Ectodermal cell (in vitro differentiated cells): ENCODE measurements around the gene EYA3.

Experiments
- H3K27ac ChIP-seq: 2 replicates; pipeline ENCODE4 v1.7.0; 2013; ENCODE audit warnings: mild to moderate bottlenecking, low read depth, low read length; ENCODE audit not compliant: insufficient read depth, poor library complexity, severe bottlenecking
- H3K27me3 ChIP-seq: 2 replicates; pipeline ENCODE4 v1.7.0; 2013; ENCODE audit warnings: mild to moderate bottlenecking, low read length; ENCODE audit not compliant: insufficient read depth, control insufficient read depth, poor library complexity, severe bottlenecking
- H3K36me3 ChIP-seq: one replicate; pipeline ENCODE4 v1.7.0; 2013; ENCODE audit warnings: low read length; ENCODE audit not compliant: control insufficient read depth, insufficient read depth
- H3K4me1 ChIP-seq: one replicate; pipeline ENCODE4 v1.7.0; 2013; ENCODE audit warnings: low read length; ENCODE audit not compliant: control insufficient read depth, insufficient read depth
- H3K4me3 ChIP-seq: 2 replicates; pipeline ENCODE4 v1.7.0; 2013; ENCODE audit warnings: low read depth, low read length, control low read depth; ENCODE audit not compliant: insufficient read depth
- H3K9me3 ChIP-seq: 2 replicates; pipeline ENCODE4 v1.7.0; 2013; ENCODE audit warnings: mild to moderate bottlenecking, low read length, moderate library complexity; ENCODE audit not compliant: control insufficient read depth
- WGBS, 2 experiments: methylation state at CpG; one replicate each; pipeline ENCODE4 v1.1.7; 2013; ENCODE audit warnings: missing lambda C conversion rate in 2 of 2; 5-methylcytosine and 5-hydroxymethylcytosine counted together

The EYA3 gene

DNA sequence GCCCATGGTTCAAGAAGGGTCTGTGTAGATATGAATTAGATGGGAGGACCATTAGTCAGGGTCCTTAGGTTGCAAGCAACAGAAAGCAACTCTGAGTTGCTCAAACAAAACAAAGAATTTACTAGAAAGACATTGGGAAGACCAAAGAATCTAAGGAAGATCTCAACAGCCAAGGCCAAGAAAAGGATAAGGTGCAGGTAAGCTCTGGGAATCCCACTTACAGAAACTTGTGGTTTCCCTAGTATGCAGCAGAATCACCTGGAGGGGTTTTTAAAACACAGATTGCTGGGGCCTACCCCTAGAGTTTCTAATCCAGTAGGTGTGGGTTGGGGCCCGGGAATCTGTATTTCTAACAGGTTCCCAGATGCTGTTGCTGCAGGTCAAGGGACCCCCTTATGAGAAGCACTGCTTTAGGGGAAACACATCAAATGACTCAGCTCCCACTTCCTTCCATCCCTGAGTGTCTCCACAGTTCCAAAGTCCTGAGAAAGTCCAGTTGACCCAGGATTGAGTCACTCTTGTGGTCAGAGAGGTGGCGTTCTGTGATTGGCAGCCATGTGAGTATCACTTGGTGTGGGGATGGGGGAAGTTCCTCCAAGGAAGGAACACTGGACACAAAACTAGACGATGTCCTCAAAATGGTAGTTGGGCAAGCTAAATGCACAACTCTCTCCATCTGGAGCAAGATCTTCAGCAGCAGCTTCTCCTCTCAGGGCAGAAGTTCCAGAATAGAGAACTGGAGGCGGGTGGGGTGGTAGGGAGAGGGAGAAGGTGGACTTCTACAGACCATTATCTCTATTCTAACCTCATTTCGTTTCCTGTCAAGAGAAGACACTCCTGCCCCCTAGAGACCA is 24.2 kb upstream of the EYA3 start:
- no peaks in the 10 kb centered on the region for H3K27me3 ChIP-seq
- H3K4me1 ChIP-seq, result no peaks in the 10 kb centered on the region
- no peaks in the 10 kb centered on the region for H3K36me3 ChIP-seq
- no peaks in the 10 kb centered on the region for H3K9me3 ChIP-seq
- no peak overlapping the region for H3K27ac ChIP-seq
- WGBS, 2 experiments, result 83 to 84% methylated on average over 4 of the region's 5 CpGs
- no peak overlapping the region for H3K4me3 ChIP-seq

DNA sequence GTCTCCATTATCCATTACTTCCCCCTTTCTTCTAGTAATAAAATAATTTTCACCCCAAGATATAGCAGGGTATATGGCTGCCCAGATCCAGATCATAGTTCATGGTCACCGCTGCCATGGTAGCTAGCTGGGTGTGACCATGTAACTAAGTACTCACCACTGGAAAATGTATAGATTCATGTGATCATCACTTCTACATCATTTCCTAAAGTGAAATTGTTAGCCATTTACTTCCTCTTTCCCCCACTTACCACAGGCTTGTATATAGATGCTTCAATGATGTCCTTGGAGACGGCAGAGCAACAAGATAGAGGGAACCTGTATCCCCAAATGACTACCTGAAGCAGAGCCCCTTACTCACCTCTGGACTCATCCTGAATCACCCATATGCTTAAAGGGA is 22.7 kb upstream of the EYA3 start:
- Histone ChIP-seq H3K4me1 (no peaks in the 10 kb centered on the region), H3K27me3 (no peaks in the 10 kb centered on the region), H3K4me3 (no peak overlapping the region), H3K27ac (no peak overlapping the region), H3K9me3 (no peaks in the 10 kb centered on the region), H3K36me3 (no peaks in the 10 kb centered on the region)
- 94% methylated on average over 2 of the region's 2 CpGs for WGBS, 2 experiments

DNA sequence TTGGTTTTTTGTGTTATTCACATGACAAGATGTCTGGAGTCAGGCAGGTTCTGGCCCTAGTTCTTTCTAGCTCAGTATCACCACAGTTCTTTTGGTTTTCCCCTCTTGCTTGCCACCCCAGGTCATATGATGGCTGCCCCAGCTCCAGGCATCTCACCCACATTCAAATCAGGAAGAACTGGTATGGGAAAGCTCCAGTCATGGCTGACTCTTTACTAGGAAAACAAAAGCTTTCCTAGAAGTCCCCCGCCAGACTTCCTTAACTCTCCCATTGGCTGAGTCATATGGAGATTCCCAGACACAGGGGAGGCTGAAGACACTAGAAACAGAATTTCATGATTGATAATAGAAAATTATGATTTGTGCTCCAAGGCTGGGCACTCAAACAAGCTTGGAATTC is 22.1 kb upstream of the EYA3 start:
- no peaks in the 10 kb centered on the region for H3K4me1 ChIP-seq
- H3K36me3 ChIP-seq, result no peaks in the 10 kb centered on the region
- 75 to 89% methylated on average over 1 of the region's 1 CpG for WGBS, 2 experiments
- no peaks in the 10 kb centered on the region for H3K27me3 ChIP-seq
- H3K27ac ChIP-seq, result no peak overlapping the region
- H3K9me3 ChIP-seq, result no peaks in the 10 kb centered on the region
- no peak overlapping the region for H3K4me3 ChIP-seq

DNA sequence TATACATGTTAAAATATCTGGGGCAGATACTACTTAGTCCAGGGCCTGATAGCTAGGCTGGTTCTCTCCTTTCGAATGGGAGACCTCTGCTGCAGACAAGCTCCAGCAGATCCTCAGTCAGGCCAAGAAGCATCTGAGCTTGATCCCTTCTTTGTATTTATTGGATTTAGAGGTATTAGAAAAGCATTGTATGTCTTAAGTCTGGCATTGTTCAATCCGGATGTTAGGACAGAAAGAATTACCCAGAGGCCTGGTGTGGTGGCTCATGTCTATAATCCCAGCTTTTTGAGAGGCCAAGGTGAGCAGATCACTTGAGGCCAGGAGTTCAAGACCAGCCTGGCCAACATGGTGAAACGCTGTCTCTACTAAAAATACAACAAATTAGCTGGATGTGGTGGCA is 21.2 kb upstream of the EYA3 start:
- Histone ChIP-seq H3K4me1 (no peaks in the 10 kb centered on the region), H3K27ac (no peak overlapping the region), H3K9me3 (no peaks in the 10 kb centered on the region), H3K36me3 (no peaks in the 10 kb centered on the region), H3K4me3 (no peak overlapping the region), H3K27me3 (no peaks in the 10 kb centered on the region)
- 91 to 92% methylated on average over 3 of the region's 3 CpGs for WGBS, 2 experiments

DNA sequence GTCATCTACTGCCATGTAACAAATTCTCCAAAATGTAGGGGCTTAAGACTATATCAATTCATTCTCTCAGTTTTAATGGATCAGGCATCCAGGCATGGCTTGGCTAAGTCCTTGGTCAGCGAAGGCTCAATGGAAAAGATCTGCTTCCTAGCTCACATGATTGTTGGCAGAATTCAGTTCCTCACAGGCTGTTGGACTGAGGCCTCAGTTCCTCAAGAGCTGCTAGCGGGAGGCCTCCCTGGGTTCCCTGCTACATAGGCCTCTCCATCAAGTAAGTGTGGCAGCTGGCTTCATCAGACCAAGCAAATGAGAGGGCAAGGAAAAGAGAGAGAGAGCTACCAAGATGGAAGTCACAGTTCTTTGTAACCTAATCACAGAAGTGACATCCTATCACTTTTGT is 19.6 kb upstream of the EYA3 start:
- no peak overlapping the region for H3K27ac ChIP-seq
- no peaks in the 10 kb centered on the region for H3K9me3 ChIP-seq
- H3K27me3 ChIP-seq, result no peaks in the 10 kb centered on the region
- no peaks in the 10 kb centered on the region for H3K4me1 ChIP-seq
- 93 to 97% methylated on average over 2 of the region's 2 CpGs for WGBS, 2 experiments
- no peaks in the 10 kb centered on the region for H3K36me3 ChIP-seq
- H3K4me3 ChIP-seq, result no peak overlapping the region

DNA sequence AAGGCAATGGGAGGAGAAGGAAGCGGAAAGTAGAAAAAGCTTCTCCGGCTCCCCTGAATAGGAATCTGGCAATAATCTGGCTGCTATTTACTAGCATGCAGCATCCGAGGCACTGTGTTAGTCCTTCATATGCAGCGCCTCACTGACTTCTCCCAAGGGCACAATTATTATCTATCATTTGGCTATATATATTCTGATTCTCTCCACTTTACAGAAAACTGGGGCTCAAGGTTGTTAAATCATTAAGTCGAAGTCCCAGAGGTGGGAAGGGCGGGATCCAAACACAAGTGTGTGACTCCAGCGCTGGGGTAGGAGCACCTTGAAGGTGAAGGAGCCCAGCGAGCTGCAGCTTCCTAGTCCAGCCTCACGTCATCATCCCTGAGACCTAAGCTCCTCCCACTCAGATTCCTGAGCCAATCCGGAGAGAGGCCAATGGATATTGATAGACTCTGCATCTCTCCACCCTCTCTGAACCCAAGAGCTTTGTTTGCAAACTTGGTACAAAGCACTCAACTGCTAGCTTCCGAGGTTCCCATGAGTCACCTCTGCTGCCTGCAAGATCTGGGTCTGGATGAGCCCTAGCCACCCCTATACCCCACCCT is 16.6 kb upstream of the EYA3 start:
- no peaks in the 10 kb centered on the region for H3K9me3 ChIP-seq
- no peak overlapping the region for H3K4me3 ChIP-seq
- WGBS, 2 experiments, result 39 to 44% methylated on average over 11 of the region's 11 CpGs
- H3K27me3 ChIP-seq, result no peaks in the 10 kb centered on the region
- no peak overlapping the region for H3K27ac ChIP-seq
- no peaks in the 10 kb centered on the region for H3K36me3 ChIP-seq
- H3K4me1 ChIP-seq, result no peaks in the 10 kb centered on the region

DNA sequence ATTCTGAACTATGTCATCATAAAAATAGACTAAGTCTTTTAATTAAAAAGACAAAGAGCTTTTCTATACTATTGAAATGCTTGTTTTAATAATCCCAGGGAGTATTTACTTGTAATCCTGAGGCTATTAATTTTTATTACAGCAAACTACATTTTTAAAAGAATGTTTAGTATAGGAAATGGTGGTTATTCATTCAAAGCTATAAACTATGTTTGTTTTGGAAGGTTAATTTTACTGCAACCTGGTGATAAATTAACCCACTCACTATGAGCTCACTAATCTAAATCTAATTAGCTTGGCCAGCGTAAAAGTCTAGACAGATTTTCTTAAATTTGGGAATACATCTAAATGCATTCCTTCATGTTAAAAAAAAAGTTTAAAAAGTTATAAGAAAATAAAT is 13.8 kb upstream of the EYA3 start:
- no peaks in the 10 kb centered on the region for H3K27me3 ChIP-seq
- no peak overlapping the region for H3K4me3 ChIP-seq
- no CpG with 5 or more reads among the region's 1 CpG for whole genome bisulfite sequencing, 2 experiments
- H3K36me3 ChIP-seq, result no peaks in the 10 kb centered on the region
- no peak overlapping the region for H3K27ac ChIP-seq
- no peaks in the 10 kb centered on the region for H3K9me3 ChIP-seq
- no peaks in the 10 kb centered on the region for H3K4me1 ChIP-seq

DNA sequence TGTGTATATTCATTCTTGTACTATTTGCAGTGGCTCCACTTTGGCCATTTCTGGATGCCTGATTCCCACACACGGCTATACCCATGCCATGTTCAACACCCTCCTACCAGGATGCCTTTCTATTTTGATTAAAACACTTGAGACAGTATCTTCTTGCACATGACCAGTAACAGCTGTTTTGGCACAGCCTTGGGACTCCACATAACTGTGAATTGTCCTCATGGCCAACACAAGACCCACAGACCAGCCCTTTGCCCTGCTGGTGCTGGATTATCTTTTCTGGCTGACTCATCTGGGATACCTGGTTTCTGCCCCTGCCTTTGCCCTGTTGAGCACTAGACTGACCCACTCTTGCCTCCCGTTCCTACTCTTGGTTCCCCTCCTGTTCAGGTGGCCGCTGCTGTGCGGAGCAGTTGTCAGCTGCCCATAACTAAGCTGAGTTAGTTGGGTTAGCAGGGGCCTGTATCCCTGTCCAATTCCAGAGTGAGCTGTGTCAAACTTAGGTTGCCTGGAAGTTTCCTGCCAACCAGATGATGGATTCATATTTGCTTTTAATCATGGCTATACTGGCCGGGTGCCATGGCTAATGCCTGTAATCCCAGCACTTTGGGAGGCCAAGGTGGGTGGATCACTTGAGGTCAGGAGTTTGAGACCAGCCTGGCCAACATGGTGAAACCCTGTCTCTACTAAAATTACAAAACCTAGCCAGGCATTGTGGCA is 10.8 kb upstream of the EYA3 start:
- Histone ChIP-seq H3K27ac (no peak overlapping the region), H3K9me3 (no peaks in the 10 kb centered on the region), H3K4me1 (no peaks in the 10 kb centered on the region), H3K36me3 (no peaks in the 10 kb centered on the region), H3K4me3 (no peak overlapping the region), H3K27me3 (no peaks in the 10 kb centered on the region)
- 90 to 96% methylated on average over 5 of the region's 5 CpGs for WGBS, 2 experiments

DNA sequence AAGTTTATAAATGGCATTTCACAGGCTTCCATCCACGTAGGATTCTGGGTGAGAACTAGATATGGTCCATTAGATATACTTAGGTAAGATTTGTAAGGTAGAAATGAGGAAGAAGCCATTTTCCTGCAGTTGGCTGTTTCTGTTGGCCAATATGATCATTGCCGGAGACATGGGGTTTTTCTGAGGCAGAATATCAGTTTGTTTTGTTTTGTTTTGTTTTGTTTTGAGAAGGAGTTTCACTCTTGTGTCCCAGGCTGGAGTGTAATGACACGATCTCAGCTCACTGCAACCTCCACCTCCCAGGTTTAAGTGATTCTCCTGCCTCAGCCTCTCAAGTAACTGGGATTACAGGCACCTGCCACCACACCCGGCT is 8.7 kb upstream of the EYA3 start:
- H3K36me3 ChIP-seq, result no peaks in the 10 kb centered on the region
- H3K4me1 ChIP-seq, result no peaks in the 10 kb centered on the region
- H3K27me3 ChIP-seq, result no peaks in the 10 kb centered on the region
- no peak overlapping the region for H3K4me3 ChIP-seq
- no peak overlapping the region for H3K27ac ChIP-seq
- H3K9me3 ChIP-seq, result no peaks in the 10 kb centered on the region
- WGBS, 2 experiments, result 90 to 94% methylated on average over 3 to 4 of the region's 4 CpGs
